Activated CD4-positive, alpha-beta T cell treated with anti-CD3 and anti-CD28 coated beads, Interleukin-2, amount 50 U/mL, for 48 hours (primary cell): ENCODE data around the gene JMJD8.

ENCODE experiments used
- DNase-seq, 2 experiments: peaks; one replicate each; pipeline ENCODE4 v3.0.0-alpha.2; 2020

JMJD8 gene

GRCh38 chr16:721765-722540 lies 37.8 kb upstream of the JMJD8 start:
- DNase-seq: no peak

- DNase-seq: peak; percentile 80 to 84
These were observed 37.0 kb upstream of the JMJD8 start, which contains the start of gene ANTKMT for GRCh38 chr16:720990-721764. TSS of gene ANTKMT (plus strand) at chr16:721146. CDS start at chr16:721275, 129 bp downstream.

GRCh38 chr16:720447-720989 lies 36.4 kb upstream of the JMJD8 start:
- peak; percentile 66 to 74 for DNase-seq

- no peak for DNase-seq
These were observed 35.8 kb upstream of the JMJD8 start for GRCh38 chr16:719815-720446.

- no peak for DNase-seq
These were observed 34.8 kb upstream of the JMJD8 start for GRCh38 chr16:718922-719321.

- DNase-seq: no peak
These were observed 34.3 kb upstream of the JMJD8 start for GRCh38 chr16:718389-718788.

- no peak for DNase-seq
These were observed 33.5 kb upstream of the JMJD8 start for GRCh38 chr16:717450-718245.

GRCh38 chr16:716768-717325 lies 32.7 kb upstream of the JMJD8 start:
- no peak for DNase-seq

- no peak for DNase-seq
These were observed 32.0 kb upstream of the JMJD8 start for GRCh38 chr16:716200-716568.

GRCh38 chr16:715477-716199 lies 31.5 kb upstream of the JMJD8 start:
- peak in 1 of 2 experiments; percentile 23 for DNase-seq

GRCh38 chr16:714558-715476 lies 30.7 kb upstream of the JMJD8 start, which contains the start of gene METRN:
TSS of gene METRN (plus strand) at chr16:715118. CDS start at chr16:715290, 172 bp downstream.
- peak; percentile 94 for DNase-seq

GRCh38 chr16:714079-714478 lies 29.9 kb upstream of the JMJD8 start:
- DNase-seq: no peak

- peak; percentile 77 to 81 for DNase-seq
These were observed 28.7 kb upstream of the JMJD8 start for GRCh38 chr16:712740-713250.

GRCh38 chr16:711548-712320 lies 27.6 kb upstream of the JMJD8 start:
- peak; percentile 84 to 86 for DNase-seq

- no peak for DNase-seq
These were observed 26.9 kb upstream of the JMJD8 start for GRCh38 chr16:711084-711483.

- no peak for DNase-seq
These were observed 26.5 kb upstream of the JMJD8 start for GRCh38 chr16:710500-711075.

GRCh38 chr16:709566-710499 lies 25.7 kb upstream of the JMJD8 start:
- DNase-seq: no peak

GRCh38 chr16:708959-709358 lies 24.8 kb upstream of the JMJD8 start:
- DNase-seq: no peak
